Gastroesophageal sphincter (tissue), 4 donors: ENCODE measurements around the gene LAD1. TPM values are rescaled to one million over a fixed set of nuclear protein-coding genes. Genes with fewer than 3 reads are reported as not detected.

Experiments used
- ATAC-seq: fragments of 150-250 bp; one replicate; pipeline ENCODE4 v1.9.1; 2016; ENCODE audit warnings: mild to moderate bottlenecking, moderate library complexity
- H3K27ac ChIP-seq, 4 donors: fragments of 200-600 bp; sonication (generic) in 3 of 4; 1 replicate in 3 of 4; 2 replicates in 1 of 4; pipeline ENCODE4 v1.5.1; 2016 to 2019
- H3K27me3 ChIP-seq: fragments of 200-600 bp; sonication (generic); one replicate; pipeline ENCODE4 v1.5.1; 2019
- H3K36me3 ChIP-seq, 2 donors: fragments of 200-600 bp; sonication (generic); one replicate each; pipeline ENCODE4 v1.5.1; 2019; ENCODE audit warnings: control low read depth in 1 of 2
- H3K4me1 ChIP-seq, 3 donors: fragments of 200-600 bp; sonication (generic); 1 replicate in 2 of 3; 2 replicates in 1 of 3; pipeline ENCODE4 v1.5.1; 2016 to 2019; ENCODE audit warnings: control low read depth in 2 of 3
- H3K4me3 ChIP-seq, 2 donors: fragments of 200-600 bp; sonication (generic); one replicate each; pipeline ENCODE4 v1.5.1; 2019; ENCODE audit warnings: mild to moderate bottlenecking in 1 of 2, moderate library complexity in 1 of 2
- H3K9me3 ChIP-seq, 3 donors: fragments of 200-600 bp; sonication (generic); one replicate each; pipeline ENCODE4 v1.5.1; 2017 to 2019; ENCODE audit warnings: control low read depth in 2 of 3
- EP300 ChIP-seq: sonication (generic); formaldehyde crosslinking; IDR thresholded peaks from one replicate; pipeline ENCODE4 v1.6.1; 2017; ENCODE audit warnings: antibody characterized with exemption, mild to moderate bottlenecking
- POLR2A ChIP-seq, 2 donors: fragments of 450-650 bp; IDR thresholded peaks; one replicate each; pipeline ENCODE4 v1.6.1; 2017; ENCODE audit warnings: antibody characterized with exemption in 2 of 2, mild to moderate bottlenecking in 2 of 2, moderate library complexity in 1 of 2
- POLR2AphosphoS5 ChIP-seq: sonication (generic); formaldehyde crosslinking; IDR thresholded peaks from one replicate; pipeline ENCODE4 v1.6.1; 2017; ENCODE audit warnings: antibody characterized with exemption
- WGBS, 2 donors: methylation state at CpG; one replicate each; pipeline ENCODE4 v1.1.5; 2018; ENCODE audit warnings: low coverage in 1 of 2; 5-methylcytosine and 5-hydroxymethylcytosine counted together
- total RNA-seq, 4 donors: library from RNA; depleted of rRNA; stranded (reverse); fragments of >200 nt; gene quantifications; one replicate each; pipeline ENCODE4 v1.1.0, GENCODE V29; 2016
- TF ChIP-seq, protein P1 (sequence below), 4 experiments: fragments of 200-600 bp in 2 of 4; fragments of 450-650 bp in 2 of 4; sonication (generic) in 1 of 4; IDR thresholded peaks; one replicate each; pipeline ENCODE4 v1.5.1; 2017 to 2019; ENCODE audit warnings: antibody characterized with exemption in 4 of 4, mild to moderate bottlenecking in 2 of 4, moderate library complexity in 2 of 4

LAD1 gene
- total RNA-seq, 4 donors from 2014 or later: 1.2 to 24.1 (median 1.9) TPM

- H3K27ac ChIP-seq: no peak overlapping the region
- 83 to 88% methylated on average over 1 of the region's 7 CpGs for whole genome bisulfite sequencing, 2 donors
- H3K4me1 ChIP-seq: no peaks in the 10 kb centered on the region
- H3K9me3 ChIP-seq: no peaks in the 10 kb centered on the region
- TF ChIP-seq, protein P1, sequence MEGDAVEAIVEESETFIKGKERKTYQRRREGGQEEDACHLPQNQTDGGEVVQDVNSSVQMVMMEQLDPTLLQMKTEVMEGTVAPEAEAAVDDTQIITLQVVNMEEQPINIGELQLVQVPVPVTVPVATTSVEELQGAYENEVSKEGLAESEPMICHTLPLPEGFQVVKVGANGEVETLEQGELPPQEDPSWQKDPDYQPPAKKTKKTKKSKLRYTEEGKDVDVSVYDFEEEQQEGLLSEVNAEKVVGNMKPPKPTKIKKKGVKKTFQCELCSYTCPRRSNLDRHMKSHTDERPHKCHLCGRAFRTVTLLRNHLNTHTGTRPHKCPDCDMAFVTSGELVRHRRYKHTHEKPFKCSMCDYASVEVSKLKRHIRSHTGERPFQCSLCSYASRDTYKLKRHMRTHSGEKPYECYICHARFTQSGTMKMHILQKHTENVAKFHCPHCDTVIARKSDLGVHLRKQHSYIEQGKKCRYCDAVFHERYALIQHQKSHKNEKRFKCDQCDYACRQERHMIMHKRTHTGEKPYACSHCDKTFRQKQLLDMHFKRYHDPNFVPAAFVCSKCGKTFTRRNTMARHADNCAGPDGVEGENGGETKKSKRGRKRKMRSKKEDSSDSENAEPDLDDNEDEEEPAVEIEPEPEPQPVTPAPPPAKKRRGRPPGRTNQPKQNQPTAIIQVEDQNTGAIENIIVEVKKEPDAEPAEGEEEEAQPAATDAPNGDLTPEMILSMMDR (IDR thresholded peaks at IDR 0.05): no peak
- TF ChIP-seq EP300 (no peak), POLR2A (IDR thresholded peaks at IDR 0.05) (no peak), POLR2AphosphoS5 (no peak)
- no peak for ATAC-seq
- H3K4me3 ChIP-seq: no peak overlapping the region
- H3K36me3 ChIP-seq: no peaks in the 10 kb centered on the region
- peaks cover 36% of the 10 kb centered on the region for H3K27me3 ChIP-seq
Observed at GRCh38 chr1:201381130-201381529, 18.0 kb downstream of the LAD1 start.

GRCh38 chr1:201379733-201380242 lies 19.3 kb downstream of the LAD1 start:
- 72 to 100% methylated on average over 1 to 3 of the region's 9 CpGs for WGBS, 2 donors
- TF ChIP-seq, protein P1 (IDR thresholded peaks at IDR 0.05): no peak
- TF ChIP-seq EP300 (no peak), POLR2A (IDR thresholded peaks at IDR 0.05) (no peak), POLR2AphosphoS5 (no peak)
- Histone ChIP-seq H3K4me1 (no peaks in the 10 kb centered on the region), H3K4me3 (no peak overlapping the region), H3K9me3 (no peaks in the 10 kb centered on the region), H3K27me3 (peaks cover 36% of the 10 kb centered on the region), H3K36me3 (no peaks in the 10 kb centered on the region), H3K27ac (no peak overlapping the region)
- ATAC-seq: no peak

GRCh38 chr1:201378804-201379203 lies 20.3 kb downstream of the LAD1 start:
- Histone ChIP-seq H3K36me3 (no peaks in the 10 kb centered on the region), H3K27me3 (peaks cover 33% of the 10 kb centered on the region), H3K4me3 (no peak overlapping the region), H3K27ac (no peak overlapping the region), H3K9me3 (no peaks in the 10 kb centered on the region), H3K4me1 (no peaks in the 10 kb centered on the region)
- WGBS, 2 donors: 88 to 96% methylated on average over 2 of the region's 6 CpGs
- no peak for TF ChIP-seq POLR2AphosphoS5
- TF ChIP-seq EP300: no peak
- TF ChIP-seq POLR2A (IDR thresholded peaks at IDR 0.05): no peak
- TF ChIP-seq, protein P1 (IDR thresholded peaks at IDR 0.05): no peak
- no peak for ATAC-seq

DNA sequence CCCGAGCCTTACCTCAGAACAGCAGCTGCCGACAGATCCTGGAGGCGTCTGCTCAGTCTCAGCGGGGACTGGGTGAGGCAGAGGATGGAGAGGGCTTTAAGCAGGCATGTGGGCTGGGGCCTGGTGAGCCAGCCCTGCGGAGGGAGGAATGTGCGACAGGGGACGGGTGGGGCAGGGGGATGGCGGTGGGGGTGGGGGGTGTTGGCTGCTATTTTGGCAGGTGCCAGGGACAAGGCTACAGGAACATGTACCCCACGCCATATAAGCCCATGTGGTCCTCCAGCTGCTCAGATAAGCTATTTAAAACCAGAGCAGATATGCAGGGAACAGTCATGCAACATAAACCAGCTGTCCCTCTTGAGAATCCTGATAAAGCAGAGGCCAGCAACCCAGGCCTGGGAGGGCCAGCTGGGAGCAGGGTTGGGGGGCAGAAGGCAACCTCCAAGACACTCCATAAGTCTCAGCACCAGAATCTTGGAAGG lies 21.5 kb downstream of the LAD1 start, which contains the start of gene TNNT2:
TSS of gene TNNT2 (minus strand) at position 70 of the 482 bp plus-strand sequence. CDS start 4,426 bp downstream, outside the sequence.
- Histone ChIP-seq H3K36me3 (no peaks in the 10 kb centered on the region), H3K4me1 (no peaks in the 10 kb centered on the region), H3K27ac (no peak within 1 kb of the TSS), H3K4me3 (no peak within 1 kb of the TSS), H3K27me3 (peaks cover 41% of the 10 kb centered on the region), H3K9me3 (no peaks in the 10 kb centered on the region)
- no CpG with 5 or more reads among the region's 9 CpGs for WGBS, 2 donors
- no peak for ATAC-seq
- no peak for TF ChIP-seq POLR2A (IDR thresholded peaks at IDR 0.05)
- TF ChIP-seq, protein P1 (IDR thresholded peaks at IDR 0.05): no peak
- TF ChIP-seq POLR2AphosphoS5: no peak
- no peak for TF ChIP-seq EP300
